BLaER1 treated with 17β-estradiol and CSF1 and Interleukin-3, amounts not matched to agents 10 nM and 100 nM (cell line): ENCODE results near the gene C10orf95.

Experiments
- H3K27ac ChIP-seq, 11 experiments: shearing (Covaris generic); formaldehyde crosslinking; 2 replicates each; pipeline ENCODE4 v1.8.1; 2022
- H3K27me3 ChIP-seq, 11 experiments: shearing (Covaris generic); formaldehyde crosslinking; 2 replicates each; pipeline ENCODE4 v1.8.1; 2022
- H3K36me3 ChIP-seq, 11 experiments: shearing (Covaris generic); formaldehyde crosslinking; 2 replicates each; pipeline ENCODE4 v1.8.1; 2022
- H3K4me1 ChIP-seq, 10 experiments: shearing (Covaris generic); formaldehyde crosslinking; 2 replicates each; pipeline ENCODE4 v1.8.1; 2022
- H3K4me2 ChIP-seq, 11 experiments: shearing (Covaris generic); formaldehyde crosslinking; 2 replicates each; pipeline ENCODE4 v1.8.1; 2022
- H3K4me3 ChIP-seq, 10 experiments: shearing (Covaris generic); formaldehyde crosslinking; 2 replicates each; pipeline ENCODE4 v1.8.1; 2022
- H3K9ac ChIP-seq, 11 experiments: shearing (Covaris generic); formaldehyde crosslinking; 2 replicates each; pipeline ENCODE4 v1.8.1; 2022
- H3K9me3 ChIP-seq, 11 experiments: shearing (Covaris generic); formaldehyde crosslinking; replicated peaks in 1 of 11; 2 replicates each; pipeline ENCODE4 v1.8.1; 2022
- H4K20me1 ChIP-seq, 11 experiments: shearing (Covaris generic); formaldehyde crosslinking; 2 replicates each; pipeline ENCODE4 v1.8.1; 2022
- Cebpa-rat ChIP-seq, 11 experiments: shearing (Covaris generic); IDR thresholded peaks; 2 replicates each; pipeline ENCODE4 v1.8.1; 2022

The C10orf95 gene

GRCh38 chr10:102436312-102436711 lies 15.0 kb downstream of the C10orf95 start:
- peak overlapping the region; percentile 88 to 100 (median 95) for H3K4me2 ChIP-seq
- H3K4me1 ChIP-seq, result peaks cover 64 to 91% (median 81%) of the 10 kb centered on the region in 10 experiments
- peaks cover 0 to 57% (median 24%) of the 10 kb centered on the region in 11 experiments; a peak in 14 of 22 replicates for H4K20me1 ChIP-seq
- peak overlapping the region; percentile 50 to 93 (median 72) for H3K4me3 ChIP-seq
- peak overlapping the region; percentile 67 to 91 (median 85); a peak in 20 of 22 replicates for H3K9ac ChIP-seq
- H3K36me3 ChIP-seq, result peaks cover 0 to 29% (median 0%) of the 10 kb centered on the region in 11 experiments; a peak in 8 of 22 replicates
- H3K27ac ChIP-seq, result peak overlapping the region in 10 of 11 experiments; percentile 26 to 93 (median 86); a peak in 18 of 22 replicates
- peaks cover 0 to 26% (median 0%) of the 10 kb centered on the region in 11 experiments; a peak in 8 of 22 replicates for H3K27me3 ChIP-seq
- H3K9me3 ChIP-seq, result no peaks in the 10 kb centered on the region
- TF ChIP-seq Cebpa-rat (IDR thresholded peaks at IDR 0.05), result no peak

DNA sequence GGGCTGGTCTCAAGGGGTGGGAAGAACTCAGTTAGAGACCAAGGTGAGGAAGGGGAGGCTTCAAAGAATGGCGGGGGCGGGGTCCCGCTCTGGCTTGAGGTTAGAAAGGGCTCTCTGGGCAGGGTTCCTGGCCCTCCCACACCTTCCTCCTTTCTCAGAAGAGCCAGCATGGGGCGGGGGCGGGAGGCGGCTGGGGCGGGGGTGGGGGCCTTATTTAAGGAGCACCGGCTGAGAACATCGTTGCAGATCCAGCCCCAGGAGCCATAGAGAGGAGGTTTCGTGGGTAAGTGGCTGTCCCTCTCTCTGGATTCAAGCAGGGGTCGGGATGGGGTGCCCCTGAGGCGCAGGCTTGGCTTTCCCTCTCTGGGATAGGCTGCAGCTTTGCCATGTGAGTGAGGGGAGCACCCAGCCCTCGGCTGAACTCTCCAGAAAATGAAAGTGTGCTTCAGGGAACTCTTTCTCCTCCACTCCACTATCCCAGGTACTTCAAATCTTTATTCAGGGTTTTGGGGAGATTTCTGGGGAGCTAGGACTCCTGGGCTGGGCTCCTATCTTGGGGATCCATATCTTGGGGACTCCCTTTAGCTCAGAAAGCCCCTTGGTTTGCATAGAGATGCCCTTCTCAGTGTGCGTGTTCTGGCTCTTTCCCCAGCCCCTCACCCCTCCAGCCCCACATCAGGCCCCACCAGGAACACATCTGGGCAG lies 15.7 kb downstream of the C10orf95 start:
- H3K4me3 ChIP-seq, result peak overlapping the region; percentile 50 to 93 (median 72)
- H3K4me1 ChIP-seq, result peaks cover 67 to 90% (median 81%) of the 10 kb centered on the region in 10 experiments
- no peak for TF ChIP-seq Cebpa-rat (IDR thresholded peaks at IDR 0.05)
- peak overlapping the region; percentile 52 to 93 (median 87); a peak in 21 of 22 replicates for H3K27ac ChIP-seq
- H3K36me3 ChIP-seq, result peaks cover 0 to 30% (median 1%) of the 10 kb centered on the region in 11 experiments; a peak in 9 of 22 replicates
- H3K4me2 ChIP-seq, result peak overlapping the region; percentile 88 to 100 (median 95)
- H3K9ac ChIP-seq, result peak overlapping the region; percentile 67 to 91 (median 85)
- peaks cover 0 to 26% (median 0%) of the 10 kb centered on the region in 11 experiments; a peak in 8 of 22 replicates for H3K27me3 ChIP-seq
- no peaks in the 10 kb centered on the region for H3K9me3 ChIP-seq
- H4K20me1 ChIP-seq, result peaks cover 0 to 50% (median 24%) of the 10 kb centered on the region in 11 experiments; a peak in 14 of 22 replicates

GRCh38 chr10:102435133-102435497 lies 16.2 kb downstream of the C10orf95 start:
- Histone ChIP-seq H3K9me3 (no peaks in the 10 kb centered on the region), H4K20me1 (peaks cover 0 to 45% (median 24%) of the 10 kb centered on the region in 11 experiments; a peak in 14 of 22 replicates), H3K4me2 (peak overlapping the region; percentile 88 to 100 (median 95)), H3K36me3 (peaks cover 0 to 35% (median 5%) of the 10 kb centered on the region in 11 experiments; a peak in 10 of 22 replicates), H3K27ac (peak overlapping the region; percentile 52 to 93 (median 87); a peak in 21 of 22 replicates), H3K27me3 (peaks cover 0 to 26% (median 0%) of the 10 kb centered on the region in 11 experiments; a peak in 8 of 22 replicates), H3K9ac (peak overlapping the region; percentile 44 to 91 (median 74)), H3K4me1 (peaks cover 61 to 87% (median 78%) of the 10 kb centered on the region in 10 experiments), H3K4me3 (peak overlapping the region in 9 of 10 experiments; percentile 54 to 93 (median 79); a peak in 18 of 20 replicates)
- no peak for TF ChIP-seq Cebpa-rat (IDR thresholded peaks at IDR 0.05)

DNA sequence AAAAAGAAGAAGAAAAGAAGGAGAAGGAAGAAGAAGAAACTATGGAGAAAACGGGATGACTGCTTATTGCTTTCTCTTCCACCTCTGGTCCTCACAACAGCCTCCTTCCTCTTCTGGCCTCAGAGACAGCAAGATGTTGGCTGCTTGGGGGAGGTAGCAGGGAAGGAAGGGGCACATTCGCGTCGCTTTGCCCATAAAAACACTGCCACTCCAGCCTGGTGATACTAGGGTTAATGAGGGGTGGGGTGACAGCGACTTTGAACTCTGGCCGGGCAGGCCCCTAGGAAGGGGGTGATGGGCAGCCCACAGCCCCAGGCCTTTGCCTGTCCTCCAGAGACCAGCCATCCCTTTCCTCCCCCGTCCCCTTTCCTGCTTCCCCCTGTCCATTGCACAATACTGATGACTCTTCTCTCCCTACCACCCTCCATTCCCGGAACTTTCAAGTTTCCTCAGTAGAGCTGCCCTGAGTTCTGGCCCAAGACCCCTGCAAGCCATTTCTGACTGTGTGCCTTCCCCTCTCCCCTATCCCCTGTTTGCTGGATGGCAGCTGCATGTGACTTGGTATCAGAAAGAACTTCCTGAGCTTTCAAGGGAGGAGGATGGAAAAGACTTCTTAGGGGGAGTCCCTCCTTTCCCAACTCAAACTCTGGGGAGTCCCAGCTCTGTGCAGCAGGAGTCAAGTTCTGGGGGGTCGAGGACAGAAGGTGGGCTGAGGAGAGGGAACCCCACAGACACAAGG lies 16.8 kb downstream of the C10orf95 start:
- H3K4me1 ChIP-seq, result peaks cover 56 to 81% (median 73%) of the 10 kb centered on the region in 10 experiments
- H3K36me3 ChIP-seq, result peaks cover 0 to 35% (median 5%) of the 10 kb centered on the region in 11 experiments; a peak in 11 of 22 replicates
- H3K9me3 ChIP-seq, result no peaks in the 10 kb centered on the region
- peaks cover 0 to 26% (median 0%) of the 10 kb centered on the region in 11 experiments; a peak in 8 of 22 replicates for H3K27me3 ChIP-seq
- peak overlapping the region; percentile 52 to 93 (median 87); a peak in 21 of 22 replicates for H3K27ac ChIP-seq
- TF ChIP-seq Cebpa-rat (IDR thresholded peaks at IDR 0.05), result peak in 10 of 11 experiments; percentile 50 to 78 (median 70); a peak in 15 of 22 replicates
- peak overlapping the region in 9 of 10 experiments; percentile 54 to 93 (median 79); a peak in 18 of 20 replicates for H3K4me3 ChIP-seq
- H3K9ac ChIP-seq, result peak overlapping the region; percentile 44 to 91 (median 74); a peak in 21 of 22 replicates
- H3K4me2 ChIP-seq, result peak overlapping the region; percentile 88 to 100 (median 95)
- peaks cover 0 to 39% (median 24%) of the 10 kb centered on the region in 11 experiments; a peak in 14 of 22 replicates for H4K20me1 ChIP-seq

DNA sequence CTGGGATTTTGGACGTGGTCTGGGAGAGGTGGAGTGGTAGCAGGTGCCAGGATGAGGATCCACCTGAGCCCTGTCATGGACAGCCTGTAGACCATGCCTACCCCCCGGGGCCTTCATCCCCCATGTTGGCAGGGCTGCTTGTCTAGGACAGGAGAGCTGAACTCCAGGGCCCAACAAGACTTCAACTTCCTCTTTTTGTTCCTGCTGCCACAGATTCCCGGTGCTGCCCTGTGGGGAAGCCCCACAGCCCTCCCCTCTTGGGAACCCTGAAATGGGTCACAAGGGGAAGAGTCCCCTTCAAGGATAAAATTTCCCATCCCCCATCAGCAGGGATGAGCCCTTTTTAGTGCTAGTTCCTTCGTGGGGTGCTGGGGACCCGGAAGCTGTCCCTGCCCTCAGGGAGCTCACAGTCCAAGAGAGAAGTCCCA lies 17.7 kb downstream of the C10orf95 start:
- Histone ChIP-seq H3K27me3 (peaks cover 0 to 26% (median 0%) of the 10 kb centered on the region in 11 experiments; a peak in 8 of 22 replicates), H3K9ac (peak overlapping the region; percentile 32 to 91 (median 74); a peak in 18 of 22 replicates)

DNA sequence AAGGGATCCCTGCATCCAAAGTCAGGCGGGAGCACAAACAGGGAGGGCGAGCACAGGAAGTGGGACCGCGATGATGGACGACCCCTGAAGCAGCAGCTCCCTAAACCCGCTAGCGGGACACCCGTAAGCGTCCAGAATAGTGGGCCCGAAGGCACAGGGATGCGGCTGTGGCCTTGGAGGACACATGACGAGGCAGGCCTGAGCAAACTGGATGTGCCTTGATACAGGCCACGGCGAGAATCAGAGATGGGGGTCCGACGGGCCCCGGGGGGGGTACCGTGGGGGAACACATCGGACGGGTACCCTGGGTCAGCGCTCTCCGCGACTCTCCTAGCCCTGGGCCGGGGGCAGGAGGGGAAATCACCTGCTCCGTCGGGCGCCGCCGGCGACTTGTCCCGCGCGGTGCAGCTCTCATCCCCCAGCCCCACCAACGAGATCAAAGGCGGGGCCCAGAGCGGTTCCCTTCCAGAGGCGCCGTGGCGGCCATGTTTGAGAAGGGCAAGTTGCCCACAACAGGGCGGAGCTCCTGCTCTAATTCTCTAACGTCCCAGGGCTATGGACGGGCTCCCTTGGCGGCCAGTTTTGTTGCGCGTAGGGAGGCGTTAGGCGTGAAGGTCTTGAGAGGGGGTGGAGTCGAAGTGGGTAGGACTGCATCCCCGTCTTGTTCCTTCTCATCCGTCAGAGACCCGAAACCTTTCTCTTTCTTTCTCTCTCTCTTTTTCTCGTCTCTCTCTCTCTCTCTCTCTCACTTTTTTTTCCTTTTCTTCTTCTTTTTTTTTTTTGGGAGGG lies 19.0 kb downstream of the C10orf95 start, which contains the start of gene CUEDC2:
CUEDC2 (minus strand) TSS at position 413 of the 789 bp plus-strand sequence. CDS start 7,386 bp downstream, outside the sequence.
- Histone ChIP-seq H3K4me2 (peak within 1 kb of the TSS; percentile 88 to 100 (median 95)), H3K36me3 (peaks cover 0 to 30% (median 5%) of the 10 kb centered on the region in 11 experiments; a peak in 13 of 22 replicates), H3K27me3 (peaks cover 0 to 26% (median 0%) of the 10 kb centered on the region in 11 experiments; a peak in 8 of 22 replicates), H3K27ac (peak within 1 kb of the TSS; percentile 80 to 93 (median 88)), H4K20me1 (peaks cover 0 to 17% (median 7%) of the 10 kb centered on the region in 11 experiments; a peak in 13 of 22 replicates), H3K9ac (peak within 1 kb of the TSS; percentile 85 to 95 (median 90)), H3K4me1 (peaks cover 47 to 60% (median 53%) of the 10 kb centered on the region in 10 experiments), H3K9me3 (no peaks in the 10 kb centered on the region), H3K4me3 (peak within 1 kb of the TSS; percentile 74 to 96 (median 82))
- no peak for TF ChIP-seq Cebpa-rat (IDR thresholded peaks at IDR 0.05)

More for the DNA sequence above, 17.7 kb downstream of the C10orf95 start:
- peaks cover 0 to 33% (median 8%) of the 10 kb centered on the region in 11 experiments; a peak in 13 of 22 replicates for H3K36me3 ChIP-seq
- peaks cover 0 to 30% (median 20%) of the 10 kb centered on the region in 11 experiments; a peak in 14 of 22 replicates for H4K20me1 ChIP-seq
- TF ChIP-seq Cebpa-rat (IDR thresholded peaks at IDR 0.05), result no peak
- H3K4me2 ChIP-seq, result peak overlapping the region; percentile 88 to 100 (median 95)
- H3K4me1 ChIP-seq, result peaks cover 56 to 72% (median 66%) of the 10 kb centered on the region in 10 experiments
- peak overlapping the region in 9 of 10 experiments; percentile 7 to 93 (median 79); a peak in 15 of 20 replicates for H3K4me3 ChIP-seq
- H3K27ac ChIP-seq, result peak overlapping the region in 10 of 11 experiments; percentile 68 to 93 (median 88); a peak in 20 of 22 replicates
- no peaks in the 10 kb centered on the region for H3K9me3 ChIP-seq

GRCh38 chr10:102431452-102432124 lies 19.8 kb downstream of the C10orf95 start:
- Histone ChIP-seq H3K27ac (peak overlapping the region; percentile 78 to 93 (median 88)), H3K4me2 (peak overlapping the region; percentile 88 to 100 (median 95)), H4K20me1 (peaks cover 0 to 16% (median 5%) of the 10 kb centered on the region in 11 experiments; a peak in 13 of 22 replicates), H3K9me3 (no peaks in the 10 kb centered on the region), H3K36me3 (peaks cover 0 to 32% (median 5%) of the 10 kb centered on the region in 11 experiments; a peak in 9 of 22 replicates), H3K27me3 (peaks cover 0 to 26% (median 0%) of the 10 kb centered on the region in 11 experiments; a peak in 8 of 22 replicates), H3K4me3 (peak overlapping the region; percentile 74 to 96 (median 82)), H3K9ac (peak overlapping the region; percentile 85 to 95 (median 90)), H3K4me1 (peaks cover 45 to 52% (median 50%) of the 10 kb centered on the region in 10 experiments)
- TF ChIP-seq Cebpa-rat (IDR thresholded peaks at IDR 0.05), result no peak
